ENCODE data around the gene CDK11B. TPM values are rescaled to one million over a fixed set of nuclear protein-coding genes. Genes with fewer than 3 reads are reported as not detected.
A peak's percentile ranks its signal among the peaks of the same experiment; 100 is the strongest.

CDK11B gene
- total and polyA plus RNA-seq, 2 donors (not counting 1 experiment from before 2014, with no cell fraction given), result 14.1 to 36.3 TPM

DNA sequence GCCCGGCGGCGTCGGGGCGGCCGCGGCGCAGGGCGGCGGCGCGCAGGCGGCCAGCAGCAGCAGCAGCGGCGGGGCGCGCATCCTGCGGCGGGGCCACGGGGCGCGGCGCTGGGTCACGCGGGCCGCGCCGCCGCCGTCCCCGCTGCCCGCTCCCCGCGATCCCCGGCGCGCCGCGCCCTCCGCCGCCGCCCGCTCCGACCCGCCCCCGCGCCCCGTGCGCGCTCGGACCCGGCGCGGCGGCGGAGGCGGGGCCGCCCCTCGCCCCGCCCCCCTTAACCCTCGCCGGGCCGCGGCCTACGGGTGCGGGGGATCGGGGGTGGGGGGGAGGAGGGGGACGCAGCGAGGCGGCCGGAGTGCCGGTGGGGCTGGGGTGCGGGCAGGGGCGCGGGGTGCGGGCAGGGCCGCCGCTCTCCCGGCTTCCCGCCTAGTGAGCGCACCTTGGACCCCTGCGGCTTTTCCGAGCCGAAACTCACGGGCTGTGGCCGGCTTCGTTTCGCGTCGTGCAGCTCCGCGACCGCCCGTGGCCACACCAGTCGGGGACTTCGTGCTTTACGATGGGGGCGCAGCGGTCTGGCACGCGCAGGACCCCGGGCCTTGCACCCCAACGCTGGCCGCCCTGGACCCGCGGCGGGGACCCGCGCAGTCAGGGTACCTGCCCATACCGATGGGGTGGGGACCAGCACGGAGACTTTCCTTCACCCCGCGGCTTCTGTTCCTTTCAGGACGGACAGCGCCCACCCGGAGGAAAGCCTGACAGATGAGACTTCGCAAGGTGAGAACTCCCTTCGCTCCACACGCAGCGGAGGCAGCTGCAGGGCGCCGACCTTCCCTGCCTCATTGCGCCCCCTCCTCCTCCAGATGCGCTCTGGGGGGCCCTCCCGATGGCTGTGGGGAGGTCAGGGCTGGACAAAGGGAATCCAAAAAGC, 58.6 kb downstream of the CDK11B start, which contains the start of gene FNDC10:
TSS of gene FNDC10 (minus strand) at position 201 of the 926 bp plus-strand sequence. CDS start at position 81, 120 bp downstream.
- Mint-ChIP-seq H3K4me3 (peak within 1 kb of the TSS; percentile 84), H3K27me3 (peaks cover 11% of the 10 kb centered on the region), H3K9me3 (ENCODE audit: insufficient read depth) (no peaks in the 10 kb centered on the region), H3K27ac (peak within 1 kb of the TSS; percentile 59), H3K4me1 (peaks cover 28% of the 10 kb centered on the region)
- ATAC-seq (ENCODE audit: low read depth) (peak; percentile 53), DNase-seq (peak; percentile 37)
- H3K4me2 ChIP-seq (replicated peaks; ENCODE audit: low read depth, low read length, poor library complexity, severe bottlenecking), result peak within 1 kb of the TSS; percentile 81
- 8% methylated on average over 91 of the region's 125 CpGs for WGBS (ENCODE audit: insufficient coverage)
- H4K20me1 ChIP-seq (ENCODE audit: control insufficient read depth, insufficient read depth, low read length, poor library complexity, severe bottlenecking), result no peaks in the 10 kb centered on the region
- peaks cover 0 to 32% (median 7%) of the 10 kb centered on the region in 4 experiments for H3K27me3 ChIP-seq (replicated peaks in 1 of 4; ENCODE audit: control extremely low read depth in 1 of 4, control insufficient read depth in 3 of 4, insufficient read depth in 4 of 4, low read length in 3 of 4)
- H3K9ac ChIP-seq (ENCODE audit: low read length), result peak within 1 kb of the TSS; percentile 26
- intact Hi-C loops (cut with micrococcal nuclease), result no loop called here
- CTCF ChIA-PET, result no interaction called here
- H3K4me1 ChIP-seq (ENCODE audit: control insufficient read depth in 2 of 2, insufficient read depth in 2 of 2, low read length in 2 of 2), result peaks cover 18 to 35% of the 10 kb centered on the region in 2 donors
- no peak within 1 kb of the TSS for H3K27ac ChIP-seq (ENCODE audit: low read length in 2 of 2)
- H3K36me3 ChIP-seq (replicated peaks in 1 of 2; ENCODE audit: control extremely low read depth in 1 of 2, control insufficient read depth in 1 of 2, extremely low read depth in 1 of 2, insufficient read depth in 2 of 2, low read length in 1 of 2), result no peaks in the 10 kb centered on the region
- H3K9me3 ChIP-seq (ENCODE audit: control extremely low read depth in 1 of 3, control insufficient read depth in 2 of 3, insufficient read depth in 1 of 3, low read length in 2 of 3), result peaks cover 0 to 5% (median 0%) of the 10 kb centered on the region in 3 donors
- no peak for TF ChIP-seq EZH2 (IDR thresholded peaks at IDR 0.05; ENCODE audit: borderline replicate concordance, insufficient read depth, low read depth, low read length, poor library complexity, severe bottlenecking)
- TF ChIP-seq, protein P1, sequence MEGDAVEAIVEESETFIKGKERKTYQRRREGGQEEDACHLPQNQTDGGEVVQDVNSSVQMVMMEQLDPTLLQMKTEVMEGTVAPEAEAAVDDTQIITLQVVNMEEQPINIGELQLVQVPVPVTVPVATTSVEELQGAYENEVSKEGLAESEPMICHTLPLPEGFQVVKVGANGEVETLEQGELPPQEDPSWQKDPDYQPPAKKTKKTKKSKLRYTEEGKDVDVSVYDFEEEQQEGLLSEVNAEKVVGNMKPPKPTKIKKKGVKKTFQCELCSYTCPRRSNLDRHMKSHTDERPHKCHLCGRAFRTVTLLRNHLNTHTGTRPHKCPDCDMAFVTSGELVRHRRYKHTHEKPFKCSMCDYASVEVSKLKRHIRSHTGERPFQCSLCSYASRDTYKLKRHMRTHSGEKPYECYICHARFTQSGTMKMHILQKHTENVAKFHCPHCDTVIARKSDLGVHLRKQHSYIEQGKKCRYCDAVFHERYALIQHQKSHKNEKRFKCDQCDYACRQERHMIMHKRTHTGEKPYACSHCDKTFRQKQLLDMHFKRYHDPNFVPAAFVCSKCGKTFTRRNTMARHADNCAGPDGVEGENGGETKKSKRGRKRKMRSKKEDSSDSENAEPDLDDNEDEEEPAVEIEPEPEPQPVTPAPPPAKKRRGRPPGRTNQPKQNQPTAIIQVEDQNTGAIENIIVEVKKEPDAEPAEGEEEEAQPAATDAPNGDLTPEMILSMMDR (IDR thresholded peaks at IDR 0.05), result no peak
- no peaks in the 10 kb centered on the region for H3K79me2 ChIP-seq (ENCODE audit: control insufficient read depth, insufficient read depth, low read length)
- peak within 1 kb of the TSS; percentile 56 for H2AFZ ChIP-seq (ENCODE audit: insufficient read depth, low read depth, low read length, poor library complexity, severe bottlenecking)
- POLR2A ChIA-PET, result no interaction called here
- H3K4me3 ChIP-seq (ENCODE audit: control extremely low read depth in 1 of 5, extremely low read depth in 1 of 5, insufficient read depth in 1 of 5, low read depth in 2 of 5, low read length in 4 of 5), result peak within 1 kb of the TSS in 3 of 5 experiments; percentile 32 to 46 (median 34)

All from B cell (primary cell).